K562 (cell line): ENCODE measurements around the gene VILL. TPM values are rescaled to one million over a fixed set of nuclear protein-coding genes. Genes with fewer than 3 reads are reported as not detected.

Experiments used
- ATAC-seq: fragments of 200-7000 bp; cut with Tn5 transposase; 3 replicates; pipeline ENCODE4 v1.9.1; 2020; ENCODE audit warnings: moderate library complexity
- BruUV-seq: library from RNA; stranded (reverse); fragments of 400-500 nt; replicated peaks from 2 replicates; lab custom pipeline; 2021; lab: Mats Ljungman, UMichigan
- CTCF ChIA-PET: fragments of 300-600 bp; formaldehyde crosslinking; extraction: SDS; loops from one replicate; lab custom pipeline; 2021; ENCODE audit warnings: low intra/inter-chr PET ratio; lab: Yijun Ruan, JAX
- POLR2A ChIA-PET: fragments of 300-600, 350-650 bp; sonication (Branson Sonifier 250); formaldehyde crosslinking; extraction: SDS; loops from one replicate; lab custom pipeline; 2021; ENCODE audit warnings: antibody characterized with exemption, inconsistent platforms; lab: Yijun Ruan, JAX
- DNase-seq, 4 experiments: peaks; one replicate each; pipeline versions ENCODE4 v3.0.0 to v3.0.0-alpha.2; 2011 to 2018; ENCODE audit warnings: low spot score in 3 of 4, mixed read lengths in 3 of 4; ENCODE audit errors: extremely low read depth in 1 of 4
- FAIRE-seq: peaks from 2 replicates; lab custom pipeline; 2011; peaks lifted over from hg19 to GRCh38; lab: Jason Lieb, UNC
- H2AFZ ChIP-seq: 2 replicates; pipeline ENCODE4 v1.6.0; 2011; ENCODE audit warnings: low read depth, low read length, control low read depth, inconsistent platforms
- H3K27ac ChIP-seq: fragments of 200-600 bp; 3 replicates; pipeline ENCODE4 v1.8.0; 2011; ENCODE audit warnings: low read depth, mild to moderate bottlenecking, control low read depth, inconsistent platforms, low read length, moderate library complexity, mixed read lengths; ENCODE audit errors: extremely low read depth
- H3K27me3 ChIP-seq, 2 experiments: fragments of 300-600 bp in 1 of 2; 2 replicates in 1 of 2; 3 replicates in 1 of 2; pipeline versions ENCODE4 v1.6.0 to v1.8.0; 2011; ENCODE audit warnings: inconsistent platforms in 2 of 2, low read length in 2 of 2, mild to moderate bottlenecking in 1 of 2, mixed read lengths in 1 of 2, moderate library complexity in 1 of 2; ENCODE audit not compliant: control insufficient read depth in 2 of 2, insufficient read depth in 2 of 2
- H3K36me3 ChIP-seq: fragments of 300-600 bp; 3 replicates; pipeline ENCODE4 v1.8.0; 2011; ENCODE audit warnings: mild to moderate bottlenecking, low read length, inconsistent platforms; ENCODE audit not compliant: control insufficient read depth, insufficient read depth
- H3K4me1 ChIP-seq, 2 experiments: fragments of 200-600 bp in 1 of 2; replicated peaks in 1 of 2; 2 replicates in 1 of 2; 3 replicates in 1 of 2; pipeline versions ENCODE4 v1.5.1 to v1.8.0; 2011; ENCODE audit warnings: inconsistent platforms in 2 of 2, low read length in 2 of 2, mild to moderate bottlenecking in 1 of 2, mixed read lengths in 1 of 2, moderate library complexity in 1 of 2; ENCODE audit not compliant: control insufficient read depth in 2 of 2, insufficient read depth in 2 of 2
- H3K4me2 ChIP-seq: 2 replicates; pipeline ENCODE4 v1.6.1; 2011; ENCODE audit warnings: low read length, control low read depth, inconsistent platforms, mixed read lengths; ENCODE audit not compliant: insufficient read depth
- H3K4me3 ChIP-seq: fragments of 200-600 bp; sonication (generic), shearing (Covaris generic); 2 replicates; pipeline ENCODE4 v1.5.1; 2016; ENCODE audit warnings: control low read depth, inconsistent platforms
- H3K79me2 ChIP-seq: fragments of 200-600 bp; 3 replicates; pipeline ENCODE4 v1.8.0; 2011; ENCODE audit warnings: low read length, inconsistent platforms; ENCODE audit not compliant: control insufficient read depth, insufficient read depth
- H3K9ac ChIP-seq, 2 experiments: 2 replicates each; pipeline versions ENCODE4 v1.6.0 to v1.6.1; 2011; ENCODE audit warnings: low read depth in 2 of 2, low read length in 2 of 2, control low read depth in 1 of 2, inconsistent platforms in 1 of 2, mild to moderate bottlenecking in 1 of 2, mixed read lengths in 1 of 2; ENCODE audit not compliant: insufficient read depth in 1 of 2
- H3K9me1 ChIP-seq: one replicate; pipeline ENCODE4 v1.6.0; 2011; ENCODE audit warnings: inconsistent platforms, mild to moderate bottlenecking, low read length, moderate library complexity; ENCODE audit not compliant: control insufficient read depth, insufficient read depth
- H3K9me3 ChIP-seq: replicated peaks from 2 replicates; pipeline ENCODE4 v1.5.1; 2011; ENCODE audit warnings: low read depth, low read length, inconsistent platforms; ENCODE audit not compliant: control insufficient read depth, insufficient read depth
- H4K20me1 ChIP-seq: replicated peaks from 2 replicates; pipeline ENCODE4 v1.6.1; 2011; ENCODE audit warnings: low read length, inconsistent platforms, mixed read lengths; ENCODE audit not compliant: control insufficient read depth, insufficient read depth
- CCNT2 ChIP-seq: IDR thresholded peaks from 2 replicates; pipeline ENCODE4 v1.6.1; 2011; ENCODE audit warnings: borderline replicate concordance, low read depth, mild to moderate bottlenecking, moderate library complexity, mixed read lengths, low read length; ENCODE audit not compliant: insufficient read length; ENCODE audit errors: extremely low read depth
- MBD2 ChIP-seq: sonication (generic); IDR thresholded peaks from 2 replicates; pipeline ENCODE4 v1.6.1; 2016; ENCODE audit warnings: low read depth, borderline replicate concordance
- MYBL2 ChIP-seq, 2 experiments: fragments of 450-650 bp in 1 of 2; sonication (generic) in 1 of 2; formaldehyde crosslinking in 1 of 2; IDR thresholded peaks; 2 replicates each; pipeline versions ENCODE4 v1.6.1 to v1.8.1; 2017 to 2022; ENCODE audit warnings: borderline replicate concordance in 1 of 2, inconsistent platforms in 1 of 2, low read depth in 1 of 2, mild to moderate bottlenecking in 1 of 2, missing genetic modification reagents in 1 of 2, moderate library complexity in 1 of 2
- NFYB ChIP-seq: IDR thresholded peaks from 2 replicates; pipeline ENCODE4 v1.6.1; 2011; ENCODE audit warnings: mild to moderate bottlenecking, moderate library complexity; ENCODE audit not compliant: insufficient read length; ENCODE audit errors: extremely low read depth
- PRDM10 ChIP-seq: fragments of 450-650 bp; IDR thresholded peaks from 2 replicates; pipeline ENCODE4 v1.6.1; 2018; ENCODE audit not compliant: partially characterized antibody
- SRF ChIP-seq, 2 experiments: fragments of 250-450, 450-650 bp in 1 of 2; sonication (Bioruptor Pico) in 1 of 2; sonication (generic) in 1 of 2; formaldehyde crosslinking; IDR thresholded peaks; 2 replicates each; pipeline versions ENCODE4 v1.5.0 to v1.5.1; 2020 to 2022; ENCODE audit warnings: mild to moderate bottlenecking in 1 of 2, missing genetic modification reagents in 1 of 2
- U2AF2 ChIP-seq: fragments of 200-400 bp; formaldehyde crosslinking; optimal IDR thresholded peaks from 2 replicates; pipeline ENCODE3; 2017; ENCODE audit warnings: low read depth, mild to moderate bottlenecking, low read length
- ZBTB11 ChIP-seq, 3 experiments: fragments of 200-800 bp in 1 of 3; fragments of 250-450 bp in 1 of 3; fragments of 450-650 bp in 1 of 3; sonication (Bioruptor Pico) in 1 of 3; sonication (Bioruptor generic) in 1 of 3; formaldehyde crosslinking in 1 of 3; IDR thresholded peaks; 2 replicates each; pipeline versions ENCODE4 v1.6.1 to v1.8.0; 2016 to 2022; ENCODE audit warnings: mild to moderate bottlenecking in 2 of 3, missing genetic modification characterization in 2 of 3, missing compliant biosample characterization in 1 of 3, moderate library complexity in 1 of 3
- ZNF830 ChIP-seq: fragments of 250-450 bp; sonication (Bioruptor Pico); IDR thresholded peaks from 2 replicates; pipeline ENCODE4 v1.5.0; 2021; ENCODE audit warnings: mild to moderate bottlenecking
- WGBS: fragments of 100-300 bp; shearing (Covaris generic); methylation state at CpG from one replicate; pipeline ENCODE4 v1.1.6; 2016; ENCODE audit warnings: low coverage, mixed read lengths; ENCODE audit not compliant: insufficient coverage; ENCODE audit errors: missing lambda C conversion rate; 5-methylcytosine and 5-hydroxymethylcytosine counted together
- in situ Hi-C: fragments of 300-500 bp; cut with MboI; formaldehyde crosslinking; loops from 4 replicates; pipeline ENCODE4 v1.15.0; 2018; ENCODE audit warnings: inconsistent platforms, mixed read lengths
- intact Hi-C: fragments of 100-400 bp; cut with micrococcal nuclease; formaldehyde crosslinking; loops from 2 replicates; pipeline ENCODE4 v1.14.2; 2022
- polyA plus RNA-seq, 8 experiments: library from polyadenylated mRNA; depleted of rRNA in 4 of 8; stranded (reverse) in 5 of 8; unstranded in 3 of 8; fragments of >200 nt; fragmentation: Nextera tagmentation in 2 of 8; fragmentation: Illumina TruSeq in 1 of 8; extraction: Ambion mirVana in 2 of 8; extraction: Trizol in 1 of 8; gene quantifications; 2 replicates each; pipeline versions ENCODE4 v1.2.1 to v1.2.3, GENCODE V29; 2011 to 2014; ENCODE audit warnings: inconsistent platforms in 1 of 8, missing spikeins in 1 of 8
- total RNA-seq, 7 experiments: library from RNA; depleted of rRNA in 6 of 7; stranded (reverse); fragments of >200 nt in 6 of 7; fragmentation: Illumina TruSeq in 2 of 7; extraction: Trizol in 2 of 7; gene quantifications; 2 replicates each; pipeline versions ENCODE4 v1.2.1 to v1.2.3, GENCODE V29; 2011 to 2021; ENCODE audit warnings: low replicate concordance in 1 of 7

Gene VILL
- total and polyA plus RNA-seq, 9 of the 15 experiments (the other 6 are each of a cell fraction or from before 2014, with no cell fraction given): 0.11 to 16.0 (median 8.8) TPM

- no peak for TF ChIP-seq CCNT2
- no peak for TF ChIP-seq SRF (CRISPR knock-in tag; IDR thresholded peaks at IDR 0.05)
Measured at GRCh38 chr3:37984051-37984450, 6.5 kb upstream of the VILL start (continued).

- in situ Hi-C loops (no loop called here), intact Hi-C loops (no loop called here)
- Histone ChIP-seq H3K4me1 (peaks cover 38 to 45% of the 10 kb centered on the region in 2 experiments), H3K79me2 (no peaks in the 10 kb centered on the region), H3K9me1 (no peaks in the 10 kb centered on the region), H3K27ac (no peak overlapping the region), H3K4me3 (no peak overlapping the region), H2AFZ (no peak overlapping the region), H4K20me1 (no peaks in the 10 kb centered on the region), H3K4me2 (no peak overlapping the region), H3K36me3 (no peaks in the 10 kb centered on the region), H3K9me3 (no peaks in the 10 kb centered on the region), H3K9ac (peak overlapping the region in 1 of 2 experiments; percentile 15; a peak in 1 of 4 replicates), H3K27me3 (no peaks in the 10 kb centered on the region)
- BruUV-seq: no TSS peak
- ATAC-seq: no peak
- DNase-seq: no peak
- no peak for TF ChIP-seq MBD2
- no peak for TF ChIP-seq MYBL2 (IDR thresholded peaks at IDR 0.05; ENCODE audit: low read depth)
- TF ChIP-seq MYBL2 (CRISPR knock-in tag; IDR thresholded peaks at IDR 0.05; ENCODE audit: borderline replicate concordance): no peak
- no peak for TF ChIP-seq ZBTB11 (CRISPR knock-in tag; IDR thresholded peaks at IDR 0.05)
- no peak for TF ChIP-seq NFYB
- no peak for TF ChIP-seq PRDM10
- TF ChIP-seq U2AF2: no peak
- TF ChIP-seq ZNF830 (CRISPR knock-in tag): no peak
- FAIRE-seq: no peak
- ChIA-PET CTCF (no interaction called here), POLR2A (interaction anchor here (0.9 to 2.0 kb wide), 7 partner anchors 8 to 109 kb away, joined by 3 to 9 read pairs (median 5); no protein-coding TSS in a partner anchor)
- WGBS: 72% methylated on average over 7 of the region's 7 CpGs
Measured at GRCh38 chr3:37984596-37984995, 6.0 kb upstream of the VILL start.
